ENCODE results near the gene PYY. TPM values are rescaled to one million over a fixed set of nuclear protein-coding genes. Genes with fewer than 3 reads are reported as not detected.

PYY gene
- total RNA-seq, 5 donors from 2014 or later (not counting 1 experiment from before 2014, with no cell fraction given), result not detected

DNA sequence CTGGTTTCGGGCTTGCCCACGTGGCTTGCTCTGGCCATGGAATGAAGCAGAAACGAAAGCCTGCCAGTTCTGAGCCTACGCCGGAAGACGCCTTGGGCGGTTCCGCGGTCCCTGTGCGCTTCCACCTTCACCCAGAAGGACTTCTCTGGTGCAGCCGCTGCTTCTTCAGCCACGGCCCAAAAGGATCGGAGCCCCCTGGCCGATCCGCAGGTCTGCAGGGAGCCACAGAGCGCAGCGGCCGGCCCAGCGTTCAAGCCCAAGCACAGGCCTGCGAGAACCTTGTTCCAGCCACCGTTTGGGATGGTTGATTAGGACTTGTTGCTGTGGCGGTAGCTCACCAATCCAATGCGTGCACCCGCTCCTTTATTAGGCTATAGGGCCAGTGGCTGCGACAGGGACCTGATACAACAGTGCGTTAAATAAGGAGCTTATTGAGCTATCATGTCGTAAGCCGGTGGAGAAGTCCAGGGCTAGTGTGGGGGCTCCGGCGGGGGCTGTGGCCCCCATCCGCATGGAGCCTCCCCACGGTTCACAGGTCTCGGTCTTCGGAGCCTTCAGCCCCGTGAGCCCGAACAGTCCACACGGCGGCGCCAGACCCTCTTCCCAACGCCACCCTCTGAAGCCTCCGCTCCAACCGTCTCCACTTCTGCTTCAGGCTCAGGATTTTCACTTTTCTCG is 36.3 kb downstream of the PYY start:
- WGBS (ENCODE audit: insufficient coverage), result 13% methylated on average over 39 of the region's 43 CpGs
- CTCF ChIA-PET, result interaction anchor here (0.6 to 1.2 kb wide), 3 partner anchors 11 to 191 kb away, joined by 3 to 8 read pairs (median 6); partner anchors contain the start of gene MPP2 (in 1 of the 2)
- H3K27me3 ChIP-seq (replicated peaks in 1 of 2; ENCODE audit: control insufficient read depth in 2 of 2, extremely low read depth in 1 of 2, insufficient read depth in 2 of 2, low read length in 1 of 2), result peaks cover 0 to 15% of the 10 kb centered on the region in 2 experiments
- peaks cover 0 to 17% of the 10 kb centered on the region in 2 experiments for H3K4me1 ChIP-seq (ENCODE audit: control insufficient read depth in 1 of 2, extremely low read depth in 1 of 2, insufficient read depth in 2 of 2, low read length in 2 of 2)
- Mint-ChIP-seq H3K36me3 (no peaks in the 10 kb centered on the region), H3K4me3 (peak overlapping the region; percentile 77 to 82 (median 79)), H3K27me3 (peaks cover 0 to 3% of the 10 kb centered on the region in 2 donors), H3K4me1 (peaks cover 16 to 18% (median 18%) of the 10 kb centered on the region in 3 donors), H3K9me3 (no peaks in the 10 kb centered on the region), H3K27ac (peak overlapping the region; percentile 29 to 77)
- POLR2A ChIA-PET, result no interaction called here
- H3K27ac ChIP-seq (ENCODE audit: low read length), result peak overlapping the region; percentile 25
- no peaks in the 10 kb centered on the region for H3K9me3 ChIP-seq
- DNase-seq, result peak in 29 of 35 experiments; percentile 11 to 66 (median 35)
- no peaks in the 10 kb centered on the region for H3K36me3 ChIP-seq (ENCODE audit: control insufficient read depth in 2 of 2, extremely low read depth in 1 of 2, insufficient read depth in 1 of 2, low read length in 1 of 2)
- peak; percentile 82 to 86 (median 84) for ATAC-seq (replicated peaks in 1 of 4)
- peak overlapping the region; percentile 42 to 57 for H3K4me3 ChIP-seq (ENCODE audit: control insufficient read depth in 1 of 2, extremely low read depth in 1 of 2, low read length in 1 of 2)

DNA sequence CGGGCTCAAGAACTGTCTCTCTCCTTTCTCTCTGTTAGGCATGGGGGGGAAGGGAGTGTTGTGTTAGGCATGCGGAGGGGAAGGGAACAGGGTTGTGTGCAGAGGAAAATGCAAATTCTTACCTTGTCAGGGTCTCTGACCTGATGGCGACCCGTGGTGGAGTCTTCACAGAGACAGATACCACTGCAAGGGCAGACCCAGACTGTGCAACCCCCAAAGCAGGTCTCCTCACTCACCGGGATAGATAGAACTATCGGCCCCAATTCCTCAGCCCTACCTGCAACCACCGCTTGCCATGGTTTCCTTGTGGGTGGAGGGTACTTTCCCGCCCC is 36.8 kb downstream of the PYY start:
- H3K9me3 ChIP-seq, result no peaks in the 10 kb centered on the region
- ChIA-PET POLR2A (no interaction called here), CTCF (interaction anchor here (0.5 to 0.7 kb wide), 2 partner anchors 8 to 603 kb away, joined by 6 to 8 read pairs; no protein-coding TSS in a partner anchor)
- peaks cover 16 to 18% (median 18%) of the 10 kb centered on the region in 3 donors for H3K4me1 Mint-ChIP-seq
- peaks cover 0 to 3% of the 10 kb centered on the region in 2 donors for H3K27me3 Mint-ChIP-seq
- 38% methylated on average over 3 of the region's 8 CpGs for WGBS (ENCODE audit: insufficient coverage)
- peak overlapping the region; percentile 25 for H3K27ac ChIP-seq (ENCODE audit: low read length)
- peak overlapping the region; percentile 77 to 82 (median 79) for H3K4me3 Mint-ChIP-seq
- no peaks in the 10 kb centered on the region for H3K9me3 Mint-ChIP-seq
- H3K4me1 ChIP-seq (ENCODE audit: control insufficient read depth in 1 of 2, extremely low read depth in 1 of 2, insufficient read depth in 2 of 2, low read length in 2 of 2), result peaks cover 0 to 17% of the 10 kb centered on the region in 2 experiments
- peak overlapping the region; percentile 42 to 57 for H3K4me3 ChIP-seq (ENCODE audit: control insufficient read depth in 1 of 2, extremely low read depth in 1 of 2, low read length in 1 of 2)
- H3K27ac Mint-ChIP-seq, result peak overlapping the region; percentile 12 to 77
- ATAC-seq (replicated peaks in 1 of 4) (peak in 3 of 4 experiments; percentile 46), DNase-seq (no peak)
- peaks cover 0 to 15% of the 10 kb centered on the region in 2 experiments for H3K27me3 ChIP-seq (replicated peaks in 1 of 2; ENCODE audit: control insufficient read depth in 2 of 2, extremely low read depth in 1 of 2, insufficient read depth in 2 of 2, low read length in 1 of 2)
- H3K36me3 Mint-ChIP-seq, result no peaks in the 10 kb centered on the region
- H3K36me3 ChIP-seq (ENCODE audit: control insufficient read depth in 2 of 2, extremely low read depth in 1 of 2, insufficient read depth in 1 of 2, low read length in 1 of 2), result no peaks in the 10 kb centered on the region

DNA sequence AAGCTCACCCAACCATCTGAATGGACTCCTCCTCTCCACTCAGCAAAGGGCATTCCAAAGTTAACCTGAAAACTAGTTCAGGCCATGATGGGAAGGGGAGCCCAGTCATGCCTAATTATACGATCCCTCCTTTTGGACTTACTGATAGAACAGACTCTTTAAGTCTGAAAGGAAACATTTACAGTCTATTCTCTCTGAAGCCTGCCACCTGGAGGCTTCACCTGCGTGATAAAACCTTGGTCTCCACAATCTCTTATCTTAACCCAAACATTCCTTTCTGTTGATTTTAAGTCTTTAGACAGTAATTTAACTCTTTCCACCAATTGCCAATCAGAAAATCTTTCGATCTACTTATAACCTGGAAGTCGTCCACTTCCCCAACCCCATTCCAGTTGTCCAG is 37.4 kb downstream of the PYY start:
- Histone ChIP-seq H3K9me3 (no peaks in the 10 kb centered on the region), H3K27me3 (replicated peaks in 1 of 2; ENCODE audit: control insufficient read depth in 2 of 2, extremely low read depth in 1 of 2, insufficient read depth in 2 of 2, low read length in 1 of 2) (peaks cover 0 to 19% of the 10 kb centered on the region in 2 experiments), H3K4me3 (ENCODE audit: control insufficient read depth in 1 of 2, extremely low read depth in 1 of 2, low read length in 1 of 2) (no peak overlapping the region), H3K27ac (ENCODE audit: low read length) (no peak overlapping the region), H3K36me3 (ENCODE audit: control insufficient read depth in 2 of 2, extremely low read depth in 1 of 2, insufficient read depth in 1 of 2, low read length in 1 of 2) (no peaks in the 10 kb centered on the region), H3K4me1 (ENCODE audit: control insufficient read depth in 1 of 2, extremely low read depth in 1 of 2, insufficient read depth in 2 of 2, low read length in 2 of 2) (peaks cover 0 to 17% of the 10 kb centered on the region in 2 experiments)
- ChIA-PET CTCF (interaction anchor here (0.5 to 0.7 kb wide), 2 partner anchors 9 to 602 kb away, joined by 6 to 8 read pairs; no protein-coding TSS in a partner anchor), POLR2A (no interaction called here)
- Mint-ChIP-seq H3K36me3 (no peaks in the 10 kb centered on the region), H3K4me3 (peak overlapping the region; percentile 77 to 82 (median 79)), H3K4me1 (peaks cover 16 to 18% (median 18%) of the 10 kb centered on the region in 3 donors), H3K27me3 (peaks cover 0 to 3% of the 10 kb centered on the region in 2 donors), H3K9me3 (no peaks in the 10 kb centered on the region), H3K27ac (peak overlapping the region; percentile 12 to 77)
- no peak for DNase-seq
- 73% methylated on average over 2 of the region's 4 CpGs for WGBS (ENCODE audit: insufficient coverage)
- ATAC-seq (replicated peaks in 1 of 4), result no peak

DNA sequence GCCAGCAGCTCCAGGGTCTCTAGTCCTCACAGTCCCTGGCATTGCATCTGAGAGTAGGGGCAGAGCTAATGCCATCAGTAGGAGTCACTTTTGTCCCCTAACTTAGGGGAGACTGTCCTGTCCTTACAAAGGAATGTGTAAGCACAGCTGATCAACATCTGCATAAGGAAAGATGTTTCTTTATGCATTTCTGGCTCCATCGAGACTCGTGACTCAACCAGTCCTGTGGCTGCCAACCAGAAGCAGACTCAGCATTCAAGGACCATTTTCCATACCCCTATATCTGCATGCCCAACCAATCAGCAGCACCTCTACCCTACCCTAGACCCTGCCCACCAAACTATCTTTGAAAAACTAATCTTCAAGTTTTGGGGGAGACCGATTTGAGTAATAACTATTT is 38.2 kb downstream of the PYY start:
- DNase-seq, result no peak
- Mint-ChIP-seq H3K9me3 (no peaks in the 10 kb centered on the region), H3K4me1 (peaks cover 16 to 18% (median 18%) of the 10 kb centered on the region in 3 donors), H3K27me3 (peaks cover 0 to 3% of the 10 kb centered on the region in 2 donors), H3K4me3 (no peak overlapping the region), H3K36me3 (no peaks in the 10 kb centered on the region), H3K27ac (peak overlapping the region in 1 of 2 donors; percentile 49)
- Histone ChIP-seq H3K9me3 (no peaks in the 10 kb centered on the region), H3K27me3 (replicated peaks in 1 of 2; ENCODE audit: control insufficient read depth in 2 of 2, extremely low read depth in 1 of 2, insufficient read depth in 2 of 2, low read length in 1 of 2) (peaks cover 0 to 13% of the 10 kb centered on the region in 2 experiments), H3K4me3 (ENCODE audit: control insufficient read depth in 1 of 2, extremely low read depth in 1 of 2, low read length in 1 of 2) (no peak overlapping the region), H3K36me3 (ENCODE audit: control insufficient read depth in 2 of 2, extremely low read depth in 1 of 2, insufficient read depth in 1 of 2, low read length in 1 of 2) (no peaks in the 10 kb centered on the region), H3K27ac (ENCODE audit: low read length) (no peak overlapping the region), H3K4me1 (ENCODE audit: control insufficient read depth in 1 of 2, extremely low read depth in 1 of 2, insufficient read depth in 2 of 2, low read length in 2 of 2) (peaks cover 0 to 17% of the 10 kb centered on the region in 2 experiments)
- no peak for ATAC-seq (replicated peaks in 1 of 4)
- 84% methylated on average over 2 of the region's 3 CpGs for WGBS (ENCODE audit: insufficient coverage)
- POLR2A ChIA-PET, result no interaction called here
- CTCF ChIA-PET, result no interaction called here

DNA sequence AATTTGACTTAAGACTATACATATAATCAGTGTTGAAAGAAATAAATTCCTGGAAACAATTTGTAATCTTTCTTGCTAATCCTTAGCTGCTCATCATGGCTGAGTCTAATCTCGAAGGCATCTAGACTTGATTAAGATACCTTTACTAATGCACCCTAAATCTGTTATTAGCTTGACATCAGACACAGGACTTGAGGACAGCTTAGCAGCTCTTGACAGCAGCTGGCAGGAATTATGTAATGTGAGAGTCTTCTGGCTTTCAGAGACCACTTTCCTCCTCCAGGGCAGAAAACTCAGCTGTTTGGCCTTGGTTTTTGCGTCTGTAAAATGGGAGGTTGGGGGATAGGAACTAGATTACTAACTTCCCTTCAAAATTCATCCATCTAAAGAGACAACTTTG is 39.3 kb downstream of the PYY start:
- WGBS (ENCODE audit: insufficient coverage), result no CpG with 5 or more reads among the region's 2 CpGs
- no peak for ATAC-seq (replicated peaks in 1 of 4)
- no peaks in the 10 kb centered on the region for H3K9me3 ChIP-seq
- H3K4me1 Mint-ChIP-seq, result peaks cover 16 to 18% (median 18%) of the 10 kb centered on the region in 3 donors
- no peak for DNase-seq
- ChIA-PET POLR2A (no interaction called here), CTCF (interaction anchor here in 1 of 2 donors (0.6 to 1.5 kb wide), 3 partner anchors 25 to 108 kb away, joined by 4 to 7 read pairs (median 4); no protein-coding TSS in a partner anchor)
- no peak overlapping the region for H3K4me3 Mint-ChIP-seq
- no peaks in the 10 kb centered on the region for H3K36me3 Mint-ChIP-seq
- H3K27me3 Mint-ChIP-seq, result peaks cover 0 to 3% of the 10 kb centered on the region in 2 donors
- H3K27ac ChIP-seq (ENCODE audit: low read length), result no peak overlapping the region
- peaks cover 0 to 17% of the 10 kb centered on the region in 2 experiments for H3K4me1 ChIP-seq (ENCODE audit: control insufficient read depth in 1 of 2, extremely low read depth in 1 of 2, insufficient read depth in 2 of 2, low read length in 2 of 2)
- H3K27ac Mint-ChIP-seq, result no peak overlapping the region
- H3K4me3 ChIP-seq (ENCODE audit: control insufficient read depth in 1 of 2, extremely low read depth in 1 of 2, low read length in 1 of 2), result no peak overlapping the region
- H3K9me3 Mint-ChIP-seq, result no peaks in the 10 kb centered on the region
- H3K27me3 ChIP-seq (replicated peaks in 1 of 2; ENCODE audit: control insufficient read depth in 2 of 2, extremely low read depth in 1 of 2, insufficient read depth in 2 of 2, low read length in 1 of 2), result peaks cover 3 to 12% of the 10 kb centered on the region in 2 experiments
- H3K36me3 ChIP-seq (ENCODE audit: control insufficient read depth in 2 of 2, extremely low read depth in 1 of 2, insufficient read depth in 1 of 2, low read length in 1 of 2), result no peaks in the 10 kb centered on the region

DNA sequence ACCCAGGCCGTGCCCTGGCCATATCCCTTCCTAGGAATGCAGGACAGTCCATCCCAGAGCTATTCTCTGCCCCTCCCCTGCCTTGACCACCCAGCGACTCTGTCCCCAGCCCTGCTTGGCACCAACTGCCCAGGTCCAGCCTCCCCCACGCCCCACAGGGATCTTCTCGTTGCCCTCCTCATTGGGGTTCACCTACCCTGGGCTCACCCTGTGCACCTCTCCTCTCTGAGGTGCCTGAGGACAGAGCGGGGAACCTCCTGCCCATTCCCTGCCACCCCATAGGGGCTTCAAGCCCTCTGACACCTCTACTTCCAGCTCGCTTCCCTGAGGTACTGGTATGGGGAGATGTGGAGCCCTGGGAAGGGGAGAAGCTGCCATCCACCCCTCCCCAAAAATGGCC is 40.2 kb downstream of the PYY start:
- H3K4me1 Mint-ChIP-seq, result peaks cover 16 to 18% (median 16%) of the 10 kb centered on the region in 3 donors
- Histone ChIP-seq H3K36me3 (ENCODE audit: control insufficient read depth in 2 of 2, extremely low read depth in 1 of 2, insufficient read depth in 1 of 2, low read length in 1 of 2) (no peaks in the 10 kb centered on the region), H3K9me3 (no peaks in the 10 kb centered on the region), H3K4me1 (ENCODE audit: control insufficient read depth in 1 of 2, extremely low read depth in 1 of 2, insufficient read depth in 2 of 2, low read length in 2 of 2) (peaks cover 0 to 17% of the 10 kb centered on the region in 2 experiments), H3K4me3 (ENCODE audit: control insufficient read depth in 1 of 2, extremely low read depth in 1 of 2, low read length in 1 of 2) (no peak overlapping the region), H3K27ac (ENCODE audit: low read length) (no peak overlapping the region), H3K27me3 (replicated peaks in 1 of 2; ENCODE audit: control insufficient read depth in 2 of 2, extremely low read depth in 1 of 2, insufficient read depth in 2 of 2, low read length in 1 of 2) (peaks cover 5 to 10% of the 10 kb centered on the region in 2 experiments)
- 62% methylated on average over 2 of the region's 6 CpGs for WGBS (ENCODE audit: insufficient coverage)
- DNase-seq (no peak), ATAC-seq (replicated peaks in 1 of 4) (no peak)
- no peak overlapping the region for H3K27ac Mint-ChIP-seq
- H3K4me3 Mint-ChIP-seq, result no peak overlapping the region
- no peaks in the 10 kb centered on the region for H3K9me3 Mint-ChIP-seq
- no peaks in the 10 kb centered on the region for H3K27me3 Mint-ChIP-seq
- POLR2A ChIA-PET, result interaction anchor here in 1 of 2 donors (0.6 kb wide), 1 partner anchor 64 kb away, joined by 3 read pairs; no protein-coding TSS in a partner anchor
- H3K36me3 Mint-ChIP-seq, result no peaks in the 10 kb centered on the region
- CTCF ChIA-PET, result interaction anchor here in 1 of 2 donors (1.5 kb wide), 1 partner anchor 24 kb away, joined by 4 read pairs; no protein-coding TSS in a partner anchor
